ENCODE data around the gene CPB1.

The CPB1 gene

DNA sequence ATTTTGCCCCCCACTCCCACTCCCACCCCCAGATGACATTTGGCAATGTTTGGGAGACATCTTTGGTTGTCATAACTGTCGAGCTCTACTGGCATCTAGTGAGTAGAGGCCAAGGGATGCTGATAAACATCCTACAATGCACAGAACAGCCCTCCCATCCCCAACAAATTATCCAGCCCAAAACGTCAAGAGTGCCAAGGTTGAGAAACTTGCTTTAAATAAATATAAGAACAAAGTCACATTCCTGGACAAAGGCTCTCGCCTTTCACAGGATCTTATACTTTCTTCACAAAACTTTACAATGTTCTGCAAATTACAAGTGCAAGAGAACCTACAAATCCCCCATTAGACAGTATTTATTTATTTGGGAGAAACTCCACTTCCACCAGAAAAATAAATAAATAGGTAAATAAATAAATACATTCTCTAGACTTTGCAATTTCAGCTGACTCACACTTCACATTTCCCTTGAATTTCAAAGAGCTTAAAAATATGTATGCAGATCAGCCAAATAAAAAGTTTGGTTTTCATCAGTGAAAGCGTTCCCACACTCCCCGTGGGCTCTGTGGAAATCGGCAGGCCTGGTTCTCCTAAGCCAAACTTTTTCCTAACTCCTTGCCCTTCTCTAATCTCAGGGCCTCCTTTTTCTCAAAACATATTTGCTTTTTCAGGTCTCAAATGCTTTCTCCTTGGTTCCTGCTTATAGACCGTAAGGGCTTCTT is 24.8 kb downstream of the CPB1 start:
- DNase-seq: no peak
- H3K9me3 ChIP-seq (ENCODE audit: insufficient read depth, low read depth, low read length): no peaks in the 10 kb centered on the region
- H3K79me2 ChIP-seq (ENCODE audit: control insufficient read depth, insufficient read depth, low read length, poor library complexity): no peaks in the 10 kb centered on the region
- no peak overlapping the region for H3K27ac ChIP-seq (ENCODE audit: low read depth, low read length)
- H2AFZ ChIP-seq (ENCODE audit: insufficient read depth, low read length, poor library complexity): no peak overlapping the region
- H2BK120ac ChIP-seq (ENCODE audit: insufficient read depth, low read length, poor library complexity): no peak overlapping the region
- H2AK5ac ChIP-seq (ENCODE audit: low read length): no peak overlapping the region
- no peak overlapping the region for H4K12ac ChIP-seq (ENCODE audit: low read depth, low read length)
- no peaks in the 10 kb centered on the region for H3K4me1 ChIP-seq (ENCODE audit: control insufficient read depth in 1 of 2, insufficient read depth in 2 of 2, low read length in 2 of 2)
- no peak overlapping the region for H3K4ac ChIP-seq (ENCODE audit: low read depth, low read length)
- WGBS (ENCODE audit: extremely low coverage, insufficient coverage, insufficient read length): no CpG with 5 or more reads among the region's 7 CpGs
- no peak overlapping the region for H3K4me2 ChIP-seq (ENCODE audit: low read length)
- H3K14ac ChIP-seq (ENCODE audit: low read length): no peak overlapping the region
- H3K27me3 ChIP-seq (ENCODE audit: insufficient read depth, low read length): no peaks in the 10 kb centered on the region
- no peak overlapping the region for H3K4me3 ChIP-seq (ENCODE audit: low read depth, low read length)
- H4K91ac ChIP-seq (ENCODE audit: low read depth, low read length): no peak overlapping the region
- no peak overlapping the region for H2BK5ac ChIP-seq (ENCODE audit: low read depth, low read length, poor library complexity)
- no peak overlapping the region for H3K18ac ChIP-seq (ENCODE audit: low read length)
- no peak overlapping the region for H4K8ac ChIP-seq (ENCODE audit: low read depth, low read length)
- no peaks in the 10 kb centered on the region for H3K79me1 ChIP-seq (ENCODE audit: low read length)
- H3K9ac ChIP-seq (ENCODE audit: low read length): no peak overlapping the region
- no peaks in the 10 kb centered on the region for H3K36me3 ChIP-seq (ENCODE audit: control insufficient read depth in 1 of 2, insufficient read depth in 2 of 2, low read length in 2 of 2)
- no peak overlapping the region for H3K23ac ChIP-seq (ENCODE audit: low read length)
- no peak overlapping the region for H2BK12ac ChIP-seq (ENCODE audit: low read length)

DNA sequence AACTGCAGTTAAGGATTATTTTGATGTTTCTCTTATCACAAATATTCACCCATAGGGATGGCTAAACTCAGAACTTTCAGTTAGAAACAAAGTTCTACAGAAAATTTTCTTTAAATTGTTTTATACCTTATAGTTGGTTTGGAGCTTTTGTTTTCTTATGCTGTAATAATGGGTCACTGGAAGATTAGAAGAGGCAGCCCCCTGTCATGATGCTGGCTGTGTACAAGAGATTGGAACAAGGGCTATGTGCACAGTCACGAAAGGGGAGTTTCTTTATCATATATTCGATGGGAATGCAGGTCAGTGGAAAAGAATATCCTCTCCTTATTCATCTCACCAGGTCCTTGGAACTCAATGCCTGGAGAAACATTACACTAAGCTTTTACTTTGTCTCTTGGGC is 25.5 kb downstream of the CPB1 start:
- WGBS (ENCODE audit: extremely low coverage, insufficient coverage, insufficient read length): no CpG with 5 or more reads among the region's 2 CpGs
- no peak overlapping the region for H3K4me3 ChIP-seq (ENCODE audit: low read depth, low read length)
- no peak overlapping the region for H4K8ac ChIP-seq (ENCODE audit: low read depth, low read length)
- no peaks in the 10 kb centered on the region for H3K36me3 ChIP-seq (ENCODE audit: control insufficient read depth in 1 of 2, insufficient read depth in 2 of 2, low read length in 2 of 2)
- H3K79me2 ChIP-seq (ENCODE audit: control insufficient read depth, insufficient read depth, low read length, poor library complexity): no peaks in the 10 kb centered on the region
- H3K4me2 ChIP-seq (ENCODE audit: low read length): no peak overlapping the region
- H3K9me3 ChIP-seq (ENCODE audit: insufficient read depth, low read depth, low read length): no peaks in the 10 kb centered on the region
- no peak overlapping the region for H2BK12ac ChIP-seq (ENCODE audit: low read length)
- no peak overlapping the region for H3K18ac ChIP-seq (ENCODE audit: low read length)
- no peak overlapping the region for H3K9ac ChIP-seq (ENCODE audit: low read length)
- no peaks in the 10 kb centered on the region for H3K79me1 ChIP-seq (ENCODE audit: low read length)
- no peak overlapping the region for H4K91ac ChIP-seq (ENCODE audit: low read depth, low read length)
- DNase-seq: no peak
- H3K4me1 ChIP-seq (ENCODE audit: control insufficient read depth in 1 of 2, insufficient read depth in 2 of 2, low read length in 2 of 2): no peaks in the 10 kb centered on the region
- no peaks in the 10 kb centered on the region for H3K27me3 ChIP-seq (ENCODE audit: insufficient read depth, low read length)
- H3K4ac ChIP-seq (ENCODE audit: low read depth, low read length): no peak overlapping the region
- no peak overlapping the region for H2AFZ ChIP-seq (ENCODE audit: insufficient read depth, low read length, poor library complexity)
- no peak overlapping the region for H2BK5ac ChIP-seq (ENCODE audit: low read depth, low read length, poor library complexity)
- H2BK120ac ChIP-seq (ENCODE audit: insufficient read depth, low read length, poor library complexity): no peak overlapping the region
- H3K23ac ChIP-seq (ENCODE audit: low read length): no peak overlapping the region
- no peak overlapping the region for H3K14ac ChIP-seq (ENCODE audit: low read length)
- no peak overlapping the region for H2AK5ac ChIP-seq (ENCODE audit: low read length)
- H4K12ac ChIP-seq (ENCODE audit: low read depth, low read length): no peak overlapping the region
- H3K27ac ChIP-seq (ENCODE audit: low read depth, low read length): no peak overlapping the region

DNA sequence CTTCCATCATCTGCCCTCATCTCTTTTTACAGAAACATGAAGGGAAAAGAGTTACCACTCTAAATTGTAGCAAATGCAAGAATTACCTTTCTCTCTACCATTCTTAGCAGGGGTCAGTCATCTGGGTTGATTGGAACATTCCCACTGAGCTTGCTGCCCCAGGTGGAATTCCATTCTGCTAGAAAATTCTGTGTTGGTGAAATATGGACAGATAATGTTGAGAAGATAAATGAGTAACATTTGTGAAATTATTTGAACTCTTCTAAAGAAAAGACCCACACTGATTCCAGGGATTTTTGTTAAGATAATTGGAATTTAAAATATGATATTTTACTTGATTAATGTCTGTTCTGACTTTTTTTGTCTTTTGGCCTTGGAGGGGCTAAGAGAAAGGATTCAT is 26.4 kb downstream of the CPB1 start:
- no peaks in the 10 kb centered on the region for H3K79me1 ChIP-seq (ENCODE audit: low read length)
- no peak overlapping the region for H3K18ac ChIP-seq (ENCODE audit: low read length)
- H3K4me3 ChIP-seq (ENCODE audit: low read depth, low read length): no peak overlapping the region
- no peaks in the 10 kb centered on the region for H3K9me3 ChIP-seq (ENCODE audit: insufficient read depth, low read depth, low read length)
- DNase-seq: peak; percentile 11 to 58
- no peaks in the 10 kb centered on the region for H3K27me3 ChIP-seq (ENCODE audit: insufficient read depth, low read length)
- H4K91ac ChIP-seq (ENCODE audit: low read depth, low read length): no peak overlapping the region
- H2BK120ac ChIP-seq (ENCODE audit: insufficient read depth, low read length, poor library complexity): no peak overlapping the region
- H3K4me2 ChIP-seq (ENCODE audit: low read length): no peak overlapping the region
- no peak overlapping the region for H2BK12ac ChIP-seq (ENCODE audit: low read length)
- H4K8ac ChIP-seq (ENCODE audit: low read depth, low read length): no peak overlapping the region
- H3K14ac ChIP-seq (ENCODE audit: low read length): no peak overlapping the region
- H3K4me1 ChIP-seq (ENCODE audit: control insufficient read depth in 1 of 2, insufficient read depth in 2 of 2, low read length in 2 of 2): no peaks in the 10 kb centered on the region
- no peak overlapping the region for H4K12ac ChIP-seq (ENCODE audit: low read depth, low read length)
- H2AK5ac ChIP-seq (ENCODE audit: low read length): no peak overlapping the region
- H3K9ac ChIP-seq (ENCODE audit: low read length): no peak overlapping the region
- H3K36me3 ChIP-seq (ENCODE audit: control insufficient read depth in 1 of 2, insufficient read depth in 2 of 2, low read length in 2 of 2): no peaks in the 10 kb centered on the region
- no peaks in the 10 kb centered on the region for H3K79me2 ChIP-seq (ENCODE audit: control insufficient read depth, insufficient read depth, low read length, poor library complexity)
- H3K4ac ChIP-seq (ENCODE audit: low read depth, low read length): no peak overlapping the region
- H3K27ac ChIP-seq (ENCODE audit: low read depth, low read length): no peak overlapping the region
- no peak overlapping the region for H2AFZ ChIP-seq (ENCODE audit: insufficient read depth, low read length, poor library complexity)
- H2BK5ac ChIP-seq (ENCODE audit: low read depth, low read length, poor library complexity): no peak overlapping the region
- no peak overlapping the region for H3K23ac ChIP-seq (ENCODE audit: low read length)

DNA sequence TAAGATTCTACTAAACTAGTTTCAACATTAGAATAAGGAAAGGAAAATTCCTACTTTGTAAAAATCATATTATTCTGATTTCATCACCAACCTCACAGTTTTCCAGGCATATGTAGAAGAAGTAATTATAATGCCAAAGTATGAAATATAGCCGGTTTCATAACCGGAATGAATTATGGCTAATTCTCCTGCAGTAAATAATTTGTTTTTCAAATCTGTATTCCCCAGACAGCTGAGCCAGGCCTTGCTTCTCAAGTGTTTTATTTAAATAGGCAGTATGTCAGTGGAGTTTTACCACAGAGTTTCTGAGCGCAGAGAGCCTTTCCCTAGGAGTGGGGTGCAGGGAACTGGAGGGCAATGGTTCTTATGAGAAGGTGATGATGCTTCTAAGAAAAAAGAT is 28.8 kb downstream of the CPB1 start:
- no peak overlapping the region for H3K9ac ChIP-seq (ENCODE audit: low read length)

More for the DNA sequence above, 28.8 kb downstream of the CPB1 start:
- H3K27ac ChIP-seq (ENCODE audit: low read depth, low read length): no peak overlapping the region
- no peaks in the 10 kb centered on the region for H3K9me3 ChIP-seq (ENCODE audit: insufficient read depth, low read depth, low read length)
- no peak overlapping the region for H3K23ac ChIP-seq (ENCODE audit: low read length)
- no peak overlapping the region for H3K14ac ChIP-seq (ENCODE audit: low read length)
- no peak overlapping the region for H4K8ac ChIP-seq (ENCODE audit: low read depth, low read length)
- H4K91ac ChIP-seq (ENCODE audit: low read depth, low read length): no peak overlapping the region
- H2AFZ ChIP-seq (ENCODE audit: insufficient read depth, low read length, poor library complexity): no peak overlapping the region
- no CpG with 5 or more reads among the region's 3 CpGs for WGBS (ENCODE audit: extremely low coverage, insufficient coverage, insufficient read length)
- no peaks in the 10 kb centered on the region for H3K79me2 ChIP-seq (ENCODE audit: control insufficient read depth, insufficient read depth, low read length, poor library complexity)
- no peak overlapping the region for H3K4me2 ChIP-seq (ENCODE audit: low read length)
- no peaks in the 10 kb centered on the region for H3K4me1 ChIP-seq (ENCODE audit: control insufficient read depth in 1 of 2, insufficient read depth in 2 of 2, low read length in 2 of 2)
- no peak overlapping the region for H4K12ac ChIP-seq (ENCODE audit: low read depth, low read length)
- H3K79me1 ChIP-seq (ENCODE audit: low read length): no peaks in the 10 kb centered on the region
- H2BK120ac ChIP-seq (ENCODE audit: insufficient read depth, low read length, poor library complexity): no peak overlapping the region
- DNase-seq: no peak
- no peaks in the 10 kb centered on the region for H3K36me3 ChIP-seq (ENCODE audit: control insufficient read depth in 1 of 2, insufficient read depth in 2 of 2, low read length in 2 of 2)
- no peak overlapping the region for H2AK5ac ChIP-seq (ENCODE audit: low read length)
- H3K4ac ChIP-seq (ENCODE audit: low read depth, low read length): no peak overlapping the region
- no peak overlapping the region for H2BK5ac ChIP-seq (ENCODE audit: low read depth, low read length, poor library complexity)
- H3K4me3 ChIP-seq (ENCODE audit: low read depth, low read length): no peak overlapping the region
- no peak overlapping the region for H2BK12ac ChIP-seq (ENCODE audit: low read length)
- no peak overlapping the region for H3K18ac ChIP-seq (ENCODE audit: low read length)
- H3K27me3 ChIP-seq (ENCODE audit: insufficient read depth, low read length): no peaks in the 10 kb centered on the region
